IPS-15b (cell line): Measurements from ENCODE around the gene FLACC1.
"Not testable (repeated sequence)": the region's sequence is repeated elsewhere in the genome, so short reads cannot be mapped to it uniquely, and the experiment has no call there.

ENCODE experiments used
- H3K27me3 ChIP-seq: one replicate; pipeline ENCODE4 v1.6.1; 2013; ENCODE audit warnings: low read length; ENCODE audit not compliant: control insufficient read depth, insufficient read depth
- H3K36me3 ChIP-seq: one replicate; pipeline ENCODE4 v1.6.1; 2013; ENCODE audit warnings: low read length; ENCODE audit not compliant: control insufficient read depth, insufficient read depth
- H3K4me1 ChIP-seq: one replicate; pipeline ENCODE4 v1.6.1; 2013; ENCODE audit warnings: mild to moderate bottlenecking, low read length; ENCODE audit not compliant: control insufficient read depth, insufficient read depth
- H3K4me3 ChIP-seq: one replicate; pipeline ENCODE4 v1.5.1; 2013; ENCODE audit warnings: low read depth, low read length
- H3K9ac ChIP-seq: one replicate; pipeline ENCODE4 v1.6.1; 2013; ENCODE audit warnings: low read depth, mild to moderate bottlenecking, low read length
- H3K9me3 ChIP-seq: one replicate; pipeline ENCODE4 v1.6.1; 2013; ENCODE audit warnings: mild to moderate bottlenecking, low read length; ENCODE audit not compliant: control insufficient read depth, insufficient read depth

Gene FLACC1

GRCh38 chr2:201369318-201369717 lies 12.2 kb upstream of the FLACC1 start:
- H3K9ac ChIP-seq, H3K4me1 ChIP-seq, H3K36me3 ChIP-seq, H3K9me3 ChIP-seq, H3K27me3 ChIP-seq, H3K4me3 ChIP-seq: not testable (repeated sequence)

GRCh38 chr2:201366146-201366545 lies 9.0 kb upstream of the FLACC1 start:
- Histone ChIP-seq H3K4me3 (no peak overlapping the region), H3K4me1 (no peaks in the 10 kb centered on the region), H3K9me3 (no peaks in the 10 kb centered on the region), H3K36me3 (no peaks in the 10 kb centered on the region), H3K27me3 (no peaks in the 10 kb centered on the region), H3K9ac (no peak overlapping the region)

- H3K27me3 ChIP-seq, result no peaks in the 10 kb centered on the region
- no peaks in the 10 kb centered on the region for H3K9me3 ChIP-seq
- H3K4me1 ChIP-seq, result no peaks in the 10 kb centered on the region
- no peaks in the 10 kb centered on the region for H3K36me3 ChIP-seq
- no peak overlapping the region for H3K9ac ChIP-seq
- no peak overlapping the region for H3K4me3 ChIP-seq
These were observed 6.9 kb upstream of the FLACC1 start for GRCh38 chr2:201363857-201364560.

GRCh38 chr2:201362396-201362795 lies 5.3 kb upstream of the FLACC1 start:
- no peak overlapping the region for H3K9ac ChIP-seq
- H3K4me1 ChIP-seq, result no peaks in the 10 kb centered on the region
- no peaks in the 10 kb centered on the region for H3K36me3 ChIP-seq
- no peak overlapping the region for H3K4me3 ChIP-seq
- no peaks in the 10 kb centered on the region for H3K9me3 ChIP-seq
- no peaks in the 10 kb centered on the region for H3K27me3 ChIP-seq

GRCh38 chr2:201361078-201361733 lies 4.1 kb upstream of the FLACC1 start:
- no peaks in the 10 kb centered on the region for H3K9me3 ChIP-seq
- H3K4me1 ChIP-seq, result no peaks in the 10 kb centered on the region
- no peaks in the 10 kb centered on the region for H3K36me3 ChIP-seq
- no peaks in the 10 kb centered on the region for H3K27me3 ChIP-seq
- H3K4me3 ChIP-seq, result no peak overlapping the region
- no peak overlapping the region for H3K9ac ChIP-seq

- H3K36me3 ChIP-seq, result no peaks in the 10 kb centered on the region
- H3K4me3 ChIP-seq, result no peak overlapping the region
- H3K9ac ChIP-seq, result no peak overlapping the region
- H3K27me3 ChIP-seq, result no peaks in the 10 kb centered on the region
- no peaks in the 10 kb centered on the region for H3K9me3 ChIP-seq
- no peaks in the 10 kb centered on the region for H3K4me1 ChIP-seq
These were observed 3.1 kb upstream of the FLACC1 start for GRCh38 chr2:201360256-201360655.

GRCh38 chr2:201358684-201359083 lies 1.5 kb upstream of the FLACC1 start:
- Histone ChIP-seq H3K9me3 (no peaks in the 10 kb centered on the region), H3K4me1 (no peaks in the 10 kb centered on the region), H3K36me3 (no peaks in the 10 kb centered on the region), H3K9ac (no peak overlapping the region), H3K4me3 (no peak overlapping the region), H3K27me3 (no peaks in the 10 kb centered on the region)

- Histone ChIP-seq H3K9me3 (no peaks in the 10 kb centered on the region), H3K9ac (no peak overlapping the region), H3K4me3 (no peak overlapping the region), H3K4me1 (no peaks in the 10 kb centered on the region), H3K36me3 (no peaks in the 10 kb centered on the region), H3K27me3 (no peaks in the 10 kb centered on the region)
These were observed 4.0 kb downstream of the FLACC1 start for GRCh38 chr2:201353116-201353515.

GRCh38 chr2:201350879-201351278 lies 6.3 kb downstream of the FLACC1 start:
- Histone ChIP-seq H3K4me3 (no peak overlapping the region), H3K27me3 (no peaks in the 10 kb centered on the region), H3K4me1 (no peaks in the 10 kb centered on the region), H3K36me3 (no peaks in the 10 kb centered on the region), H3K9me3 (no peaks in the 10 kb centered on the region), H3K9ac (no peak overlapping the region)

GRCh38 chr2:201349601-201350000 lies 7.5 kb downstream of the FLACC1 start:
- H3K9me3 ChIP-seq, result no peaks in the 10 kb centered on the region
- H3K9ac ChIP-seq, result no peak overlapping the region
- H3K4me1 ChIP-seq, result no peaks in the 10 kb centered on the region
- H3K36me3 ChIP-seq, result no peaks in the 10 kb centered on the region
- no peak overlapping the region for H3K4me3 ChIP-seq
- no peaks in the 10 kb centered on the region for H3K27me3 ChIP-seq

GRCh38 chr2:201348758-201349157 lies 8.4 kb downstream of the FLACC1 start:
- H3K4me3 ChIP-seq, result no peak overlapping the region
- no peak overlapping the region for H3K9ac ChIP-seq
- H3K9me3 ChIP-seq, result no peaks in the 10 kb centered on the region

GRCh38 chr2:201347138-201347537 lies 10.0 kb downstream of the FLACC1 start:
- no peaks in the 10 kb centered on the region for H3K9me3 ChIP-seq
- no peaks in the 10 kb centered on the region for H3K4me1 ChIP-seq
- H3K4me3 ChIP-seq, result no peak overlapping the region
- H3K27me3 ChIP-seq, result no peaks in the 10 kb centered on the region
- H3K9ac ChIP-seq, result no peak overlapping the region
- H3K36me3 ChIP-seq, result no peaks in the 10 kb centered on the region

More at GRCh38 chr2:201348758-201349157, 8.4 kb downstream of the FLACC1 start:
- Histone ChIP-seq H3K4me1 (no peaks in the 10 kb centered on the region), H3K36me3 (no peaks in the 10 kb centered on the region), H3K27me3 (no peaks in the 10 kb centered on the region)
